ENCODE results near the gene SDK1.

The SDK1 gene

GRCh38 chr7:4269746-4270145 lies 968.7 kb downstream of the SDK1 start:
- no peak for DNase-seq (ENCODE audit: low read depth in 2 of 2)

GRCh38 chr7:4270268-4270667 lies 969.2 kb downstream of the SDK1 start:
- DNase-seq (ENCODE audit: low read depth in 2 of 2), result no peak

- DNase-seq (ENCODE audit: low read depth in 2 of 2), result no peak
Measured at GRCh38 chr7:4270941-4271715, 970.1 kb downstream of the SDK1 start.

GRCh38 chr7:4271716-4272015 lies 970.6 kb downstream of the SDK1 start:
- no peak for DNase-seq (ENCODE audit: low read depth in 2 of 2)

GRCh38 chr7:4272141-4272540 lies 971.1 kb downstream of the SDK1 start:
- no peak for DNase-seq (ENCODE audit: low read depth in 2 of 2)

GRCh38 chr7:4273566-4274230 lies 972.6 kb downstream of the SDK1 start:
- DNase-seq (ENCODE audit: low read depth in 2 of 2), result no peak

GRCh38 chr7:4274286-4274685 lies 973.2 kb downstream of the SDK1 start:
- DNase-seq (ENCODE audit: low read depth in 2 of 2), result no peak

GRCh38 chr7:4277936-4278335 lies 976.9 kb downstream of the SDK1 start:
- no peak for DNase-seq (ENCODE audit: low read depth in 2 of 2)

- DNase-seq (ENCODE audit: low read depth in 2 of 2), result no peak
Measured at GRCh38 chr7:4279216-4279615, 978.2 kb downstream of the SDK1 start.

GRCh38 chr7:4281231-4281993 lies 980.4 kb downstream of the SDK1 start:
- DNase-seq (ENCODE audit: low read depth in 2 of 2), result no peak

GRCh38 chr7:4282434-4283223 lies 981.6 kb downstream of the SDK1 start:
- DNase-seq (ENCODE audit: low read depth in 2 of 2), result no peak

- no peak for DNase-seq (ENCODE audit: low read depth in 2 of 2)
Measured at GRCh38 chr7:4286351-4286750, 985.3 kb downstream of the SDK1 start.

GRCh38 chr7:4288791-4289394 lies 987.8 kb downstream of the SDK1 start:
- DNase-seq (ENCODE audit: low read depth in 2 of 2), result no peak

- no peak for DNase-seq (ENCODE audit: low read depth in 2 of 2)
Measured at GRCh38 chr7:4297165-4297917, 996.3 kb downstream of the SDK1 start.

GRCh38 chr7:4297918-4298219 lies 996.8 kb downstream of the SDK1 start:
- no peak for DNase-seq (ENCODE audit: low read depth in 2 of 2)

GRCh38 chr7:4299431-4299830 lies 998.4 kb downstream of the SDK1 start:
- DNase-seq (ENCODE audit: low read depth in 2 of 2), result no peak

GRCh38 chr7:4302203-4302905 lies 1001.3 kb downstream of the SDK1 start:
- DNase-seq (ENCODE audit: low read depth in 2 of 2), result no peak

GRCh38 chr7:4307316-4308204 lies 1006.5 kb downstream of the SDK1 start:
- DNase-seq (ENCODE audit: low read depth in 2 of 2), result no peak

- no peak for DNase-seq (ENCODE audit: low read depth in 2 of 2)
Measured at GRCh38 chr7:4308205-4308590, 1007.1 kb downstream of the SDK1 start.
